ENCODE measurements around the gene RAB15.

Gene RAB15

DNA sequence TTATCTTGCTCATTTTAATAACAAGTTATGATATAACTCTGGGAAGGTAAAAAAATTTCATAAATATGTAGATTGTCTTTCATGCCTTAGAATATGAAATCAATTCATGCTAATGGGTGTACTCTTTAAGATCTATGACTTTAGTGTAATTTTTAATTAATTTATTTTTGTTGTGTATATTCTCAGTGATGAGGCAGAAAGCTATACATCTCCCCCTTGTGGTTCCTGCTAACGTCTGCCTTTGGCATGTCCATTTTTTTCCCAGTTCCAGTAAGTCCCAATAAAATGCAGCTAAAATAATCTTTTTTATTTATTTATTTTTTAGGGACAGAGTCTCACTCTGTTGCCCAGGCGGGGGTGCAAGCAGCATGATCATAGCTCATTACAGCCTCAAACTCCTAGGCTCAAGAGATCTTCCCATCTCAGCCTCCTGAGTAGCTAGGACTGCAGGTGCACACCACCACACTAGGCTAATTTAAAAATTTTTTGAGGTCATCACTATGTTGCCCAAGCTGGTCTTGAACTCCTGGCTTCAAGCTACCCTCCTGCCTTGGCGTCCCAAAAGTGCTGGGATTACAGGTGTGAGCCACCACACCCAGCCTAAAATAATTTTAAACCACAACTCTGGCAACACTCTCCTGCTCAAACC, 61.2 kb downstream of the RAB15 start:
- peak; percentile 67 for DNase-seq (ENCODE audit: low read depth)
- TF ChIP-seq, protein P1, sequence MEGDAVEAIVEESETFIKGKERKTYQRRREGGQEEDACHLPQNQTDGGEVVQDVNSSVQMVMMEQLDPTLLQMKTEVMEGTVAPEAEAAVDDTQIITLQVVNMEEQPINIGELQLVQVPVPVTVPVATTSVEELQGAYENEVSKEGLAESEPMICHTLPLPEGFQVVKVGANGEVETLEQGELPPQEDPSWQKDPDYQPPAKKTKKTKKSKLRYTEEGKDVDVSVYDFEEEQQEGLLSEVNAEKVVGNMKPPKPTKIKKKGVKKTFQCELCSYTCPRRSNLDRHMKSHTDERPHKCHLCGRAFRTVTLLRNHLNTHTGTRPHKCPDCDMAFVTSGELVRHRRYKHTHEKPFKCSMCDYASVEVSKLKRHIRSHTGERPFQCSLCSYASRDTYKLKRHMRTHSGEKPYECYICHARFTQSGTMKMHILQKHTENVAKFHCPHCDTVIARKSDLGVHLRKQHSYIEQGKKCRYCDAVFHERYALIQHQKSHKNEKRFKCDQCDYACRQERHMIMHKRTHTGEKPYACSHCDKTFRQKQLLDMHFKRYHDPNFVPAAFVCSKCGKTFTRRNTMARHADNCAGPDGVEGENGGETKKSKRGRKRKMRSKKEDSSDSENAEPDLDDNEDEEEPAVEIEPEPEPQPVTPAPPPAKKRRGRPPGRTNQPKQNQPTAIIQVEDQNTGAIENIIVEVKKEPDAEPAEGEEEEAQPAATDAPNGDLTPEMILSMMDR (IDR thresholded peaks at IDR 0.05; ENCODE audit: low read length, missing control alignments) = peak; percentile 85
- H3K4me3 ChIP-seq (replicated peaks; ENCODE audit: low read depth, low read length) = no peak overlapping the region

DNA sequence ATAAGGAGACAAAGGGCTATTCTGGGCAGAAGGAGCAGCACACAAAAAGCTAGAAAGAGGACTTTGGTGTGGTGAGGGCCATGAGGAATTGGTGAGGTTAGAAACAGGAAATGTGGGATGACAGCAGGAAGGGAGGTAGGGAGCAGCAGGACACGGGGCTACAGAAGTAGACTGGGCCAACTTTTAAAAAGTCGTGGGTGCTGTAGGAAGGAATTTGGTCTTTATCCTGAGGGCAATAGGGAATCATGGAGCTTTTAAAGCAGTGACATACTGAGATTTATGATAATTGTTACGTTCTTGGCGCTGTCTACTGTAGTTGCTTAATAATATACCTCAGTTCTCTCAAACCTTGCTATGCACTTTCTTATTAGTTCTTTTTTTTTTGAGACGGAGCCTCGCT, 66.1 kb downstream of the RAB15 start:
- DNase-seq (ENCODE audit: low read depth) = peak; percentile 28
- TF ChIP-seq, protein P1 (IDR thresholded peaks at IDR 0.05; ENCODE audit: low read length, missing control alignments) = no peak
- H3K4me3 ChIP-seq (replicated peaks; ENCODE audit: low read depth, low read length) = no peak overlapping the region

DNA sequence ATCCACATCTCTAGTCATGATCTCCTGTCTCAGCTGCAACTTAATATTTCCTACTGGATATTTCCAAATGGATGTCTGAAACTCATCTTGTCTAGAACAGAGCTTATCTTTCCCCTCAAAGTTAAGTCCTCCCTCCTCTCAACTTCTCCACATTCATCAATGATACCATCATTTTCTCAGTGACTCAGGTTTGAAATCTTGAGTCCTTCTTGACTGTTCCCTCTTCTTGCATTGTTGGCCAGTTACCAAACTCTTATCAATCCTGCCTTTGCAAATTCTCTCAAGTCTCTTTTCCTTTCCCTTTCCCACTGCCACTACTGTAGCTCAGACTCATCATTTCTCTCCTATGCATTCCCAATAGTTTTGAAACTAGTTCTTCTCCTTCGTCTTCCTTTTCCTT, 72.2 kb downstream of the RAB15 start:
- DNase-seq (ENCODE audit: low read depth) = no peak
- TF ChIP-seq, protein P1 (IDR thresholded peaks at IDR 0.05; ENCODE audit: low read length, missing control alignments) = no peak

More for the DNA sequence above, 72.2 kb downstream of the RAB15 start:
- no peak overlapping the region for H3K4me3 ChIP-seq (replicated peaks; ENCODE audit: low read depth, low read length)

Data from fibroblast of pulmonary artery (primary cell).